ENCODE measurements around the gene FAM167B.
"Not testable (repeated sequence)": the region's sequence is repeated elsewhere in the genome, so short reads cannot be mapped to it uniquely, and the experiment has no call there.

Gene FAM167B

GRCh38 chr1:32263744-32264143, 16.7 kb downstream of the FAM167B start:
- DNase-seq, result no peak

GRCh38 chr1:32265846-32266245, 18.8 kb downstream of the FAM167B start:
- DNase-seq, result no peak

- no peak for DNase-seq
Observed at GRCh38 chr1:32266921-32267591, 20.0 kb downstream of the FAM167B start.

GRCh38 chr1:32269744-32270143, 22.7 kb downstream of the FAM167B start:
- no peak for DNase-seq

- DNase-seq, result no peak
Observed at GRCh38 chr1:32272557-32273390, 25.8 kb downstream of the FAM167B start.

GRCh38 chr1:32273391-32274208, 26.6 kb downstream of the FAM167B start:
- DNase-seq, result no peak

GRCh38 chr1:32274646-32275340, 27.8 kb downstream of the FAM167B start:
- no peak for DNase-seq

- DNase-seq, result peak; percentile 42
Observed at GRCh38 chr1:32275424-32275823, 28.4 kb downstream of the FAM167B start.

- no peak for DNase-seq
Observed at GRCh38 chr1:32276032-32276782, 29.2 kb downstream of the FAM167B start.

GRCh38 chr1:32284777-32285176, 37.8 kb downstream of the FAM167B start:
- DNase-seq, result not testable (repeated sequence)

GRCh38 chr1:32285658-32286057, 38.6 kb downstream of the FAM167B start:
- no peak for DNase-seq

GRCh38 chr1:32286763-32287162, 39.7 kb downstream of the FAM167B start:
- no peak for DNase-seq

GRCh38 chr1:32289256-32289655, 42.2 kb downstream of the FAM167B start:
- DNase-seq, result no peak

GRCh38 chr1:32291145-32291707, 44.2 kb downstream of the FAM167B start:
- DNase-seq, result no peak

GRCh38 chr1:32291708-32292538, 44.9 kb downstream of the FAM167B start, which contains the start of gene HDAC1:
Gene HDAC1 (plus strand): TSS chr1:32292083. CDS start chr1:32292170, 87 bp downstream.
- DNase-seq, result peak; percentile 93

- not testable (repeated sequence) for DNase-seq
Observed at GRCh38 chr1:32298211-32298610, 51.2 kb downstream of the FAM167B start.

All from left hindlimb (tissue), 1 donor.